ENCODE results near the gene CMTR2.
"Not testable (repeated sequence)": the region's sequence is repeated elsewhere in the genome, so short reads cannot be mapped to it uniquely, and the experiment has no call there.

CMTR2 gene

GRCh38 chr16:71288890-71289731 lies at the start of gene CMTR2:
TSS of gene CMTR2 (minus strand) at chr16:71289402. CDS start at chr16:71285920, 3,482 bp downstream.
- DNase-seq, result peak; percentile 82

- no peak for DNase-seq
Observed at GRCh38 chr16:71338632-71339031, 49.4 kb upstream of the CMTR2 start.

DNA sequence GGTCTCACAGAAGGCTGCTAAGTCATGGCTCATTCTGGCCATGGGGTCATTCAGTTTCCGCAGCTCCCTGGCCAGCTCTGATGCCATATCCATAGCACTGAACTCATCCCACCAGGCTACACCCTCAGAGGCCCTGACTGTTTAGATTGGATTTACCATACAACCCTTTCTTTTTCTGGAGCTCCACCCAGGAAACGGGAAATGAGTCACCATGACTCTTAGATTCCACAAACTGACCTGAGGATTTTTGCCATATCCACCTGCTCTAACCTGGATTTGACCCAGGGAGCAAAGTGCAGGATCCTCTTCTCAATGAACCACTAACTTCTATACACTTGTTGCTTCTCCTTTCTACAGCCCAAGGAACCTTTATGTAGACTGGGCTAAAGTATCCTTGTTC lies 49.0 kb upstream of the CMTR2 start:
- no peak for DNase-seq

DNA sequence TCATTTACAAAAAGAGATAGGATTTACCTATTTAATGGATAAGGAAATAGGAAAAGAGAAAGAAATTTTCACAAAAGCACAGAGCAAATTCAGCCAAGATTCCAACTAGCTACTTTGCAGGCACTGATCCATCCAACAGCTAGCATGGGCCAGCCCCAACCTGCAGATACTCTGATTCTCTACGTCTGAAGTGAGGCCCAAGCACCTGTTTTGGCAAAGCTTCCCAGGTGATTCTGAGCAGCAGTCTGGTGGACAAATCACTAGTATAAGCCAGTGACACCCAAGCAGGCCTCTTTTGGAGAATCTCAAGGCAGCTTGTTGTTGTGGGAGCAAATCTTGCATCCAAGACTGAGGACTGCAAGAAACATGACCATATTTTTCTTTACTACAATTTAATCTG lies 48.4 kb upstream of the CMTR2 start:
- DNase-seq, result no peak

DNA sequence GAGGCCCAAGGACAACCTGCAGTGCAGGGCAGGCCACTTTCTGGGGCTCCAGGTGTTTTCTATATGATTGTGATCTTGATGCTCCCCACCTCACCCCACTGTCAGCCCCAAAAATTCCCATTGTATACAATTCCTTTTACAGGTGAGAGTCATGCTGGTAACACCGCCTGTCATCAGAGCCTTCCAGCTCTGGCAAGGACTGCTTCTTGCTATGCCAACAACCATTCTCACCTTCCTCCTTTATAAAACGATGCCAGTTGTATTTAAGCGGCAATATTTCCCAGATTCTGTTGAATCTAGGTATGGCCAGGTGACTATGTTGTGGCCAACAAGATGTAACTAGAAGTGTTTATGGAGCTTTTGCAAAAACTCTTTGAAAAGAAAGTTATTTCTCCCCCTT lies 38.9 kb upstream of the CMTR2 start:
- DNase-seq, result no peak

- DNase-seq, result no peak
Observed at GRCh38 chr16:71327720-71328119, 38.5 kb upstream of the CMTR2 start.

- no peak for DNase-seq
Observed at GRCh38 chr16:71319999-71320398, 30.8 kb upstream of the CMTR2 start.

DNA sequence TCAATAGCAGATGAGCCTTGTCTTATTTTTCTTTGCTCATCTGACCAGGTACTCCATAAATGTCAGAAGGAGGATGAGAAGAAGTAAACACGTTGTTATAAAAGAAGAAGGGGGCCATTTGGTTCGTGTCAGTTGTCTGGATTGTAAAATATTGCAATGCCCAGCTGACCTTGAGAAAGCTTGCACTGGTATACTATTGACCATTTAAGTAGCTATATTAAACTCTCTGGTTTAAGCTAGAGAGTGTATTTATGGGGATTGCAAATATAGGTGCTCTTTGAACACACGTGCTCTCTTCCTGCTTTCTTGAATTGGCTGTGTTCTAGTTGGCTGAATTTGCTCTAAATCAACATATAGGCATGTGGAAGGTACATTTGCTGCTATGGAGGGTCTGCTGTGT lies 26.1 kb upstream of the CMTR2 start:
- DNase-seq, result no peak

- DNase-seq, result not testable (repeated sequence)
Observed at GRCh38 chr16:71313591-71313990, 24.4 kb upstream of the CMTR2 start.

DNA sequence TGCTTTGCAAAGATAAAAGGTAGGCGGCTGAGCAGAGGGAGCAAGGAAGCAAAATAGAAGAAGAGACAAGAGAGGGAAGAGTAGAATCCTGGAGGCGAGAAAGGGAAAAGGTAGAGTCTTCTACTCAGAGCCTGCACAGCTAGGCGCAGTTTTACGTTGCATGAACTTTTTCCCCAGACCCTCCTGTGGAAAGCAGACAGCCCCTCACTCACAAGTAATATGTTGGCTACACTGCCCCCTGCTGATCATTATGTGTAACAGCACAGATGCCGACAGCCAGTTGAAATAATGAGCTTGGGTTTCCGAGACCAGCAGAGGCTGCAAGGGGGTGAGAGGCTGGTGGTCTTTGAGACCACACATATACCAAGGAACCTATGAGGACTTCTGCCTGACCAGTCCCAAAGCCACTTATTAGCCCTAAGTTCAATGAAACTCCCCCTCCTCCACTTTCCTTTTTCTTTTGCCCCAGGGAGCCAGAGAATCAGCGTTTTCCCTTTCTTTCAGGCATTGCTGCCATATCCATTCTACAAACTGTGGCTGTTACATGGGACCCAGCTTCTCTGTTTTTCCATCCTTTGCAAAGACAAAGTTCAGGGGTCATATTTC lies 22.5 kb upstream of the CMTR2 start:
- DNase-seq, result no peak

GRCh38 chr16:71303938-71304337 lies 14.7 kb upstream of the CMTR2 start:
- DNase-seq, result no peak

DNA sequence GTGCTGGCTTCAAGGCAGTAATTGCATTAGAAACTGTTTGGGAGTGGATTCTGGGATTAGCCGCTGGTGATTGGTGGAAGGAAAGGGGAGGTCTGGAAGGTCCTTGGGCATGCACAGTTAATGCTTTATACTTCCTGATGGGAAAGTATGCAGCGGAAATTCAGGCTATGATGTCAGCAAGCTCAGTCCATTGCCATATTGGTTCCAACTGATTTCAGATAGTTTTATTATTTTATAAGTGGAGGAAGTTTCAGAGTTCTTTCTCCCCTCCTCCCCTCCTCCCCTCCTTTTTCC lies 8.1 kb upstream of the CMTR2 start:
- DNase-seq, result no peak

DNA sequence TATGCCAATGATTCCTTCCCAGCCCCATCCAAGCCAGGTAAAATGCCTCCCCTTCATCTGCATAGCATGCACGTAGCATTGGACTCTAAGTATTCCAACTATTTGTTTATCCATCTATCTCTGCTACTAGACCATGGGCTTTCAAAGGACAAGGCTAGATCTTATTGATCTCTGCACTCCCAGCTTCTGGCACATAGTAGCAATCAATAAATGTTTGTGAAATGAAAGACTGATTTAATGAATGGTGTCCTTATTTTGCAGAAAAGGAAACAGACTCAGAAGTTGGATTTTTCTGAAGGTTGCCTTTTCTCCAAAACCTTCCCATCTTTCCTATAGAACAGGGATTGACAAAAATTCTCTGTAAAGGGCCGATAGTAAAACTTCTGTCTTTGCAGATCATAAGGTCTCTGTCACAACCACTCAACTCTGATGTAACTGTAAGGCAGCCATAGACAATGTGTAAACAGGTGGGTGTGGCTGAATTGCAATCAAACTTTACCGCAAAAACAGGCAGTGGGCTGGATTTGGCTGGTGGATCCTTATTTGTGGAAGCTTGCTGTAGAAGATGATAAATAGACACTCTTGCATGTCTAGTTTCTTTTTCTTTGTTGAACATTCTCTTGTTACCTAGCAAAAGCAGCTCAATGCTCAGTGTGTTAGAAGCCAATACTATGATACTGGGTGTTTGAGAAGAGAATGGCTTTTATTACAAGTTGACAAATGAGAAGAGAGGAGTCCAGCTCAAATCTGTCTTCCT lies 7.6 kb upstream of the CMTR2 start:
- DNase-seq, result no peak

DNA sequence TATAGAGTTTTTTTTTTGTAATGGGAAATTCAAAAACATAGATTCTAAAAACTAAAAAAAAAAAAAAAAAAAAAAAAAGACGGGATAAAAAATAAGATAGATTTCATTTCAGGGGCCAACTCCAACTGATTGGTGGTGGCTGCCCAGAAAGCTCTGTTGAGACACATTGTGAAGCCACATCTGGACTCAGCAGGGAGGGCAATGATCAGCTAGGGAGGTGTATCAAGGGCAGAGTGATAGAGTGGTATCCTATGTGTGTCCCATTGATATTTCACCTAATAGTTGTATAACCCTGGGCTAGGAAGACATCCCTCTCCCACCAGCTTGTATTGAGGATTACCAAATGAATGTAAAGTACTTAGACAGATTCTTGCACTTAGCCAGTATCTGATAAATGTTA lies 6.7 kb upstream of the CMTR2 start:
- no peak for DNase-seq

GRCh38 chr16:71293919-71294318 lies 4.7 kb upstream of the CMTR2 start:
- no peak for DNase-seq

GRCh38 chr16:71292095-71292494 lies 2.9 kb upstream of the CMTR2 start:
- not testable (repeated sequence) for DNase-seq

- no peak for DNase-seq
Observed at GRCh38 chr16:71289732-71290062, 495 bp upstream of the CMTR2 start.

- DNase-seq, result no peak
Observed at GRCh38 chr16:71288570-71288889, 672 bp downstream of the CMTR2 start.

DNA sequence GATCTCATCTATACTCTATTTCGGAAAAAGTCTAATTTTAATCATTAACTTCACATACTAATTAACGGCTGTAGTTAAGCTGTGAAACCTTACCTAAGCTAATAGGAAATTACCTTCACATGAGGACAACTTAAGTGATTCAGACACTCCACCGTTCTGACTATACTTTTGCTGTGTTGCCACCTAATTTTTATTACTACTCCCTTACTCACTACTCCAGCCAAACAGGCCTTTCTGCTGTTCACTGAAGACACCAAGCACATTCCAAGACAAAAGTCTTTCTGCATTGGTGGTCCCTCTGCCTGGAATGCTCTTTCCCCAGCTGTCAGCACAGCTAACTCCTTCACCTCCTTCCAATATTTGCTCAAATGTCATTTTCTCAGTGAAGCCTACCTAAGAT lies 1.3 kb downstream of the CMTR2 start:
- DNase-seq, result no peak

- DNase-seq, result no peak
Observed at GRCh38 chr16:71287454-71287853, 1.7 kb downstream of the CMTR2 start.

DNA sequence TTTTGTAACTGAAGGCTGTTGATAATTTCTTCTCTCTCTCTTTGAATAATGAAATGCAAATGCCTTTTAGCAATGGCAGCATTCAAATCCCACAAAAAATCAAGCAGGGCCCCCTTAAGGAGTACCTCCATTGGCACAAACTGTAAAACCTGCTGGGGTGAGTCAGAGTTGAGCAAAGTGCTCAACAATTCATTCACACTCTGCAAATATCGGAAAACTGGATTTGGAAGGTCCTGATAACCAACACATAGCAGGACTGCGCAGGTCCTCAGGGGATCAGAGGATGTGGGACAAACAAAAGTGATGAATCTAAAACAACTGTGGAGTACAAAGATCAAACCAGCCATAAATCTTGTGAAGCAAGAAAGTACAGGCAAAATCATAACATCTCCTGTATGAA lies 5.6 kb downstream of the CMTR2 start:
- no peak for DNase-seq

DNA sequence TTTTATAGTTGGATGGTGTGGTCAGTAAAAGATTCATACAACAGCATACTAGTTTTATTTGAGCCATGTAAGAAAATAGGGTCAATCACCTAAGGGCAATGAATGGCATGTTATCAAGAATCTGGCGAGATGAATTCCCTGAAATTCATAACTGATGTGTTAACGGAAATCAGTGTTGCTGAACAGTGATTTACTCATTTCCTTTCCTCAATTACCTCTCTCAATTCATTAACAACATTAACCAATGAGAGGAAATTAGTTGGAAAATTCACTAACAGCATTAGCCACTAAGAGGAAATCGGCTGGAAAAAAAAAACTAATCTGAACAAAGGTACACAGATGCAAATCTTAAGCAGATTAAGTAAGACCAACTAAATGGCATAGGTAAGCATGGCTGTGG lies 6.3 kb downstream of the CMTR2 start:
- DNase-seq, result no peak

- DNase-seq, result no peak
Observed at GRCh38 chr16:71276589-71277334, 12.4 kb downstream of the CMTR2 start.

GRCh38 chr16:71273384-71273783 lies 15.8 kb downstream of the CMTR2 start:
- DNase-seq, result no peak
